Muscle of leg (tissue), 11 donors: Measurements from ENCODE around the gene GLT6D1. TPM values are rescaled to one million over a fixed set of nuclear protein-coding genes. Genes with fewer than 3 reads are reported as not detected.

Experiments used
- DNase-seq: peaks from one replicate; pipeline ENCODE4 v3.0.0; 2013
- H3K27ac ChIP-seq: one replicate; pipeline ENCODE4 v1.5.1; 2013; ENCODE audit warnings: mild to moderate bottlenecking, low read length, control low read depth
- H3K27me3 ChIP-seq: one replicate; pipeline ENCODE4 v1.6.1; 2013; ENCODE audit warnings: low read length; ENCODE audit not compliant: control insufficient read depth, insufficient read depth
- H3K36me3 ChIP-seq: one replicate; pipeline ENCODE4 v1.6.1; 2013; ENCODE audit warnings: low read length; ENCODE audit not compliant: control insufficient read depth, insufficient read depth
- H3K4me1 ChIP-seq: one replicate; pipeline ENCODE4 v1.6.1; 2013; ENCODE audit warnings: low read length; ENCODE audit not compliant: control insufficient read depth, insufficient read depth
- H3K4me3 ChIP-seq: one replicate; pipeline ENCODE4 v1.5.1; 2013; ENCODE audit warnings: low read length, control low read depth
- H3K9me3 ChIP-seq: replicated peaks from 2 replicates; pipeline ENCODE4 v1.6.1; 2013; ENCODE audit warnings: low read depth, low read length; ENCODE audit not compliant: control insufficient read depth
- WGBS: methylation state at CpG from one replicate; pipeline ENCODE4 v1.1.5; 2013; ENCODE audit warnings: missing lambda C conversion rate; ENCODE audit not compliant: insufficient coverage; 5-methylcytosine and 5-hydroxymethylcytosine counted together
- polyA plus RNA-seq, 8 donors: library from polyadenylated mRNA; unstranded; fragments of 120-200 nt; gene quantifications; one replicate each; pipeline versions ENCODE4 v1.2.1 to v1.2.3, GENCODE V29; 2013; ENCODE audit warnings: inconsistent platforms in 1 of 8, low replicate concordance in 1 of 8; ENCODE audit not compliant: insufficient read length in 8 of 8, insufficient read depth in 1 of 8
- total RNA-seq: library from RNA; stranded (reverse); fragments of 120-200 nt; gene quantifications from one replicate; pipeline ENCODE4 v1.2.4, GENCODE V29; 2013

Gene GLT6D1
- total and polyA plus RNA-seq, 9 donors: not detected

- no peaks in the 10 kb centered on the region for H3K36me3 ChIP-seq
- peaks cover 2% of the 10 kb centered on the region for H3K27me3 ChIP-seq
- 52% methylated on average over 5 of the region's 10 CpGs for WGBS
- H3K27ac ChIP-seq: no peak overlapping the region
- H3K4me1 ChIP-seq: no peaks in the 10 kb centered on the region
- no peak overlapping the region for H3K4me3 ChIP-seq
- DNase-seq: no peak
- no peaks in the 10 kb centered on the region for H3K9me3 ChIP-seq
Measured at GRCh38 chr9:135579889-135580660, 59.3 kb downstream of the GLT6D1 start.

GRCh38 chr9:135579356-135579755, 60.0 kb downstream of the GLT6D1 start:
- DNase-seq: no peak
- 32% methylated on average over 2 of the region's 2 CpGs for WGBS
- no peaks in the 10 kb centered on the region for H3K4me1 ChIP-seq
- H3K27me3 ChIP-seq: peaks cover 2% of the 10 kb centered on the region
- H3K4me3 ChIP-seq: no peak overlapping the region
- no peaks in the 10 kb centered on the region for H3K9me3 ChIP-seq
- no peaks in the 10 kb centered on the region for H3K36me3 ChIP-seq
- H3K27ac ChIP-seq: no peak overlapping the region

GRCh38 chr9:135577256-135577655, 62.1 kb downstream of the GLT6D1 start:
- Histone ChIP-seq H3K4me3 (no peak overlapping the region), H3K27me3 (peaks cover 2% of the 10 kb centered on the region), H3K27ac (no peak overlapping the region), H3K36me3 (no peaks in the 10 kb centered on the region), H3K4me1 (no peaks in the 10 kb centered on the region), H3K9me3 (no peaks in the 10 kb centered on the region)
- 76% methylated on average over 8 of the region's 10 CpGs for WGBS
- DNase-seq: no peak

GRCh38 chr9:135575995-135576631, 63.2 kb downstream of the GLT6D1 start:
- H3K27ac ChIP-seq: no peak overlapping the region
- no peaks in the 10 kb centered on the region for H3K27me3 ChIP-seq
- H3K9me3 ChIP-seq: no peaks in the 10 kb centered on the region
- H3K4me1 ChIP-seq: no peaks in the 10 kb centered on the region
- H3K36me3 ChIP-seq: no peaks in the 10 kb centered on the region
- H3K4me3 ChIP-seq: no peak overlapping the region
- WGBS: 75% methylated on average over 22 of the region's 22 CpGs
- no peak for DNase-seq

- Histone ChIP-seq H3K4me1 (no peaks in the 10 kb centered on the region), H3K4me3 (no peak overlapping the region), H3K36me3 (no peaks in the 10 kb centered on the region), H3K27me3 (no peaks in the 10 kb centered on the region), H3K27ac (no peak overlapping the region), H3K9me3 (no peaks in the 10 kb centered on the region)
- 87% methylated on average over 14 of the region's 15 CpGs for WGBS
- DNase-seq: no peak
Measured at GRCh38 chr9:135574943-135575342, 64.4 kb downstream of the GLT6D1 start.

- Histone ChIP-seq H3K27me3 (no peaks in the 10 kb centered on the region), H3K4me3 (no peak overlapping the region), H3K9me3 (peaks cover 2% of the 10 kb centered on the region), H3K36me3 (no peaks in the 10 kb centered on the region), H3K27ac (no peak overlapping the region), H3K4me1 (no peaks in the 10 kb centered on the region)
- 73% methylated on average over 14 of the region's 14 CpGs for WGBS
- DNase-seq: no peak
Measured at GRCh38 chr9:135574331-135574730, 65.0 kb downstream of the GLT6D1 start.

Other genes with a start within 250 kb of the GLT6D1 start
- 10.2 TPM for gene PPP1R26, start 159.8 kb downstream of the GLT6D1 start, total RNA-seq
- 10 to 100 TPM in 7 of 8 donors, 1 to 10 TPM in 1; 9.7 to 15.7 (median 13.7) TPM for gene PPP1R26, start 159.8 kb downstream of the GLT6D1 start, polyA plus RNA-seq
- 15.6 TPM for gene MRPS2, start 138.9 kb downstream of the GLT6D1 start, total RNA-seq
- gene MRPS2, start 138.9 kb downstream of the GLT6D1 start, polyA plus RNA-seq: 10 to 100 TPM; 32.9 to 41.6 (median 34.7) TPM
- not detected for gene LCN1, start 118.1 kb downstream of the GLT6D1 start, total RNA-seq
- under 1 TPM in 1 of 8 donors, not detected in 7; 0.23 TPM for gene LCN1, start 118.1 kb downstream of the GLT6D1 start, polyA plus RNA-seq
- gene OBP2A, start 93.4 kb downstream of the GLT6D1 start, total RNA-seq: not detected
- not detected for gene OBP2A, start 93.4 kb downstream of the GLT6D1 start, polyA plus RNA-seq
- gene PAEP, start 77.8 kb downstream of the GLT6D1 start, total RNA-seq: not detected
- gene PAEP, start 77.8 kb downstream of the GLT6D1 start, polyA plus RNA-seq: 1 to 10 TPM in 2 of 8 donors, under 1 TPM in 3, not detected in 3; 0.30 to 1.4 (median 0.35) TPM
- gene LCN9, start 23.8 kb upstream of the GLT6D1 start, total RNA-seq: not detected
- gene LCN9, start 23.8 kb upstream of the GLT6D1 start, polyA plus RNA-seq: not detected
- gene SOHLH1, start 59.9 kb upstream of the GLT6D1 start, total RNA-seq: not detected
- under 1 TPM in 6 of 8 donors, not detected in 2; 0.13 to 0.31 (median 0.17) TPM for gene SOHLH1, start 59.9 kb upstream of the GLT6D1 start, polyA plus RNA-seq
- 3.2 TPM for gene KCNT1, start 62.6 kb upstream of the GLT6D1 start, total RNA-seq
- 10 to 100 TPM in 2 of 8 donors, 1 to 10 TPM in 6; 4.1 to 13.1 (median 8.4) TPM for gene KCNT1, start 62.6 kb upstream of the GLT6D1 start, polyA plus RNA-seq